ENCODE data around the gene CALHM3. TPM values are rescaled to one million over a fixed set of nuclear protein-coding genes. Genes with fewer than 3 reads are reported as not detected.
A peak's percentile ranks its signal among the peaks of the same experiment; 100 is the strongest.

CALHM3 gene
- total RNA-seq, 4 donors from 2014 or later: not detected

GRCh38 chr10:103474077-103474476 is 5.0 kb downstream of the CALHM3 start:
- H3K27me3 ChIP-seq: no peaks in the 10 kb centered on the region
- no peaks in the 10 kb centered on the region for H3K9me3 ChIP-seq
- DNase-seq (ENCODE audit: low spot score in 2 of 2): no peak
- H3K27ac ChIP-seq: no peak overlapping the region
- no peaks in the 10 kb centered on the region for H3K36me3 ChIP-seq
- TF ChIP-seq EP300 (IDR thresholded peaks at IDR 0.05) (no peak), POLR2AphosphoS5 (IDR thresholded peaks at IDR 0.05) (no peak)
- TF ChIP-seq, protein P1, sequence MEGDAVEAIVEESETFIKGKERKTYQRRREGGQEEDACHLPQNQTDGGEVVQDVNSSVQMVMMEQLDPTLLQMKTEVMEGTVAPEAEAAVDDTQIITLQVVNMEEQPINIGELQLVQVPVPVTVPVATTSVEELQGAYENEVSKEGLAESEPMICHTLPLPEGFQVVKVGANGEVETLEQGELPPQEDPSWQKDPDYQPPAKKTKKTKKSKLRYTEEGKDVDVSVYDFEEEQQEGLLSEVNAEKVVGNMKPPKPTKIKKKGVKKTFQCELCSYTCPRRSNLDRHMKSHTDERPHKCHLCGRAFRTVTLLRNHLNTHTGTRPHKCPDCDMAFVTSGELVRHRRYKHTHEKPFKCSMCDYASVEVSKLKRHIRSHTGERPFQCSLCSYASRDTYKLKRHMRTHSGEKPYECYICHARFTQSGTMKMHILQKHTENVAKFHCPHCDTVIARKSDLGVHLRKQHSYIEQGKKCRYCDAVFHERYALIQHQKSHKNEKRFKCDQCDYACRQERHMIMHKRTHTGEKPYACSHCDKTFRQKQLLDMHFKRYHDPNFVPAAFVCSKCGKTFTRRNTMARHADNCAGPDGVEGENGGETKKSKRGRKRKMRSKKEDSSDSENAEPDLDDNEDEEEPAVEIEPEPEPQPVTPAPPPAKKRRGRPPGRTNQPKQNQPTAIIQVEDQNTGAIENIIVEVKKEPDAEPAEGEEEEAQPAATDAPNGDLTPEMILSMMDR (IDR thresholded peaks at IDR 0.05): no peak
- 92% methylated on average over 3 of the region's 3 CpGs for WGBS
- H3K4me1 ChIP-seq: peaks cover 8% of the 10 kb centered on the region
- H3K4me3 ChIP-seq: no peak overlapping the region

DNA sequence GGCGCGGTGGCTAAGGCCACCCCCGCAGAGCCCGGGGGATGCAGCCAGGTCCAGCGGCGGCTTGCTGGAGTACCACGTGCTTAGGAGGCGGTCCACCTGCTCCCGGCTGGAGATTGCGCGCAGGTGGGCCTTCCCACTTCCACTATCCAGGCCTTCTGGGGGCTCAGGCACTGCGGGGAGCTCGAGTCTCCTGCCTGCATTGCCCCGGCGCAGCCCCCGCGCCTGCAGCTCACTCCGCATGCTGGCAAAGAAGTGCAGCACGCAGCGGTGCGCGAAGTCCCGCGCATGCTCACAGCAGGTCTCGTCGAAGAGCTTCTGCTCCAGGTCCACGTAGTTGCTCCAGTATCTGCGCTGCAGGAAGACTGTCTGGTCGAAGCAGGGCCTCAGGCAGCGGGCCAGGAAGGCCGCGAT is 5.8 kb downstream of the CALHM3 start:
- Histone ChIP-seq H3K27me3 (no peaks in the 10 kb centered on the region), H3K4me3 (no peak overlapping the region), H3K9me3 (no peaks in the 10 kb centered on the region), H3K4me1 (peaks cover 8% of the 10 kb centered on the region), H3K36me3 (no peaks in the 10 kb centered on the region), H3K27ac (no peak overlapping the region)
- TF ChIP-seq EP300 (IDR thresholded peaks at IDR 0.05) (no peak), POLR2AphosphoS5 (IDR thresholded peaks at IDR 0.05) (no peak), POLR2A (IDR thresholded peaks at IDR 0.05) (no peak)
- TF ChIP-seq, protein P1 (IDR thresholded peaks at IDR 0.05): no peak
- DNase-seq (ENCODE audit: low spot score in 2 of 2): no peak
- WGBS: 69% methylated on average over 17 of the region's 32 CpGs

DNA sequence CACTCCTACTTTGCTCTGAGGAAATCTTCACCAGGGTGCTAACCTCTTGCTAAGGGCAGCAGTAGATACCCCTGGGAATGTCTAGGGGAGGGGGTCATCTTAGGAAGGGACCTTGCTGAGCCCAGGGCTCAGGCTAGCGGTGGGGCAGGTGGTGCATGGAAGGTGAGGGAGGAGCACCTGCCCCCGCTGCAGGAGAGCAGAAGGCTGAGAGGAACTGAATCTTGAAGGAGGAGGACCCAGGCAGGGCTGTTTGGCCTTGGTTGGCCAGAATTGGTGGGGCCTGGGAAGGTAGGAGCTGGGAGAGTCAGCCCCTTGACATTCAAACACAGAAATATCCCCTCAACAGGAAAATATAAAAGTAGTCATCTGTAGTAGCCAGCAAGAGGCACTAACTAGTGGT is 7.0 kb downstream of the CALHM3 start:
- Histone ChIP-seq H3K27me3 (no peaks in the 10 kb centered on the region), H3K4me1 (peaks cover 8% of the 10 kb centered on the region), H3K4me3 (no peak overlapping the region), H3K36me3 (no peaks in the 10 kb centered on the region), H3K27ac (peak overlapping the region; percentile 64), H3K9me3 (no peaks in the 10 kb centered on the region)
- DNase-seq (ENCODE audit: low spot score in 2 of 2): no peak
- TF ChIP-seq EP300 (IDR thresholded peaks at IDR 0.05): no peak
- TF ChIP-seq, protein P1 (IDR thresholded peaks at IDR 0.05): no peak
- TF ChIP-seq POLR2A (IDR thresholded peaks at IDR 0.05): no peak
- TF ChIP-seq POLR2AphosphoS5 (IDR thresholded peaks at IDR 0.05): no peak
- 95% methylated on average over 2 of the region's 2 CpGs for WGBS

GRCh38 chr10:103470761-103471653 is 8.0 kb downstream of the CALHM3 start:
- no peak for DNase-seq (ENCODE audit: low spot score in 2 of 2)
- Histone ChIP-seq H3K9me3 (no peaks in the 10 kb centered on the region), H3K36me3 (no peaks in the 10 kb centered on the region), H3K4me3 (no peak overlapping the region), H3K27me3 (no peaks in the 10 kb centered on the region), H3K4me1 (peaks cover 8% of the 10 kb centered on the region), H3K27ac (peak overlapping the region; percentile 64)
- TF ChIP-seq EP300 (IDR thresholded peaks at IDR 0.05) (no peak), POLR2AphosphoS5 (IDR thresholded peaks at IDR 0.05) (no peak), POLR2A (IDR thresholded peaks at IDR 0.05) (no peak)
- TF ChIP-seq, protein P1 (IDR thresholded peaks at IDR 0.05): no peak
- WGBS: 64% methylated on average over 14 of the region's 14 CpGs

DNA sequence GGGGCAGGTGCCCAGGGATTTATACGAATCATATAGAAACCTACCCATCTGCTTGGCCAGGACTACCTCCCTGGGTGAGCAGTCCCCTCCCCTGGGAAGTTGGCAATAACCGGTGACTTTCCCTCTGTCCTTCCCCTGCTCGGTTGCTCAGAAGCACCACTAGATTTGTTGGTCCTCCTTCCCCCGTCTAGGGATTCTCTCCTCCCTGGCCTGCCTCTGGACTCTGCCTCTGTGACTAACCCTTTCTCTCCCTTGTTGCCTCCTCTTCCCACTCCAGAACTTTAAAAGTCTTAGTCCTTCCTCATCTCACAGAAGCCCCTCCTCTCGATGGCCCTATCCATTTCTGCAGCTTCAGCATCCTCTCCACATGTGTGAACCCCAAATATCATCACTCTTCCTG is 9.8 kb downstream of the CALHM3 start:
- Histone ChIP-seq H3K9me3 (no peaks in the 10 kb centered on the region), H3K4me3 (no peak overlapping the region), H3K27ac (no peak overlapping the region), H3K27me3 (no peaks in the 10 kb centered on the region), H3K4me1 (peaks cover 8% of the 10 kb centered on the region), H3K36me3 (no peaks in the 10 kb centered on the region)
- 56% methylated on average over 5 of the region's 5 CpGs for WGBS
- no peak for TF ChIP-seq EP300 (IDR thresholded peaks at IDR 0.05)
- TF ChIP-seq POLR2A (IDR thresholded peaks at IDR 0.05): no peak
- TF ChIP-seq, protein P1 (IDR thresholded peaks at IDR 0.05): no peak
- TF ChIP-seq POLR2AphosphoS5 (IDR thresholded peaks at IDR 0.05): no peak
- no peak for DNase-seq (ENCODE audit: low spot score in 2 of 2)
